ENCODE data around the gene PLAGL2. TPM values are rescaled to one million over a fixed set of nuclear protein-coding genes. Genes with fewer than 3 reads are reported as not detected.

PLAGL2 gene
- polyA plus RNA-seq, 1 donor from 2014 or later = 2.7 TPM

DNA sequence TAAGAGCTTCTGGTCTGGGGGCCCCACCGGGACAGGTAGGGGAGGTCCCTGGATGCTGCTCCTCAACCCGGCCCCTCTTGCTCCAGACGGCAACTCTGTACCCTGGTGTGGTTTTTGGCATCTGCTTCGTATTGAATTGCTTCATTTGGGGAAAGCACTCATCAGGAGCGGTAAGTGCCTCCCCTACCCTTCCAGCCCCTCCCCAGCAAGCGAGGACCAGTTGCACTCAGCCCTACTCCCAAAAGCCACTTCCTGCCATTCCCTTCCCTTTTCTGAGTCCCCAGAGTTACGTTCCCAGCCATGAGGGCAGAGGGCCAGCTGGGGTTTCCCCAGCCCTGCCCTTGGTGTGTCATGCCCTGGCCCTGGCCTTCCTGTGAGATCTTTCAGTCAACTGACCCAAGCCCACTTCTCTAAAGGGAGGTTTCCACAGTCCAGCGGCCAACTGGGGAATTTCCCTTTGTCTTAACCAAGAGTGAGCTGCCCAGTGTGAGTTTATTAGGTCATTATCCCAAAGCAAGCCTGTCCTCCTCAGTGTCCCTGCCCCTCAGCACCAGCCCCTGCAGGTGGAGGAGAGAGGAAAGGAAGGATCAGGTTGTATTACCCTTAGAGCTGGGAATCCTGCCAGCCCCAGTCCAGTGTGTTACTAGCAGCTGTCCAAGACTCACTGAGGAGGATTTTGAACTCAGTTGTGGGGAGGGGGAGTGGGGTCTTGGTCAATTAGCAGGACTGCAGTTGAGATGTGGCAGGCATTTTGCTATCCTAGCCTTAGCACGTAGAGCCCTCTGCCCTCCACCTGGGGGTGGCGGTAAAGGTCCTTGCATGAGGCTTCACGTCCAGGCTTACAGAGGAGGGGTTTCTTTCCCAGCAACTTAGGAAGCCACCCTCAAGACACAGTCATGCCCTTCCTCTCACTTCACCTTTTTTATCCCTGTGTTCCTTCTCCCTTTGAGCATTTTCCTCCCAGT, 52.2 kb downstream of the PLAGL2 start:
- TF ChIP-seq RAD21 (conservative IDR thresholded peaks at IDR 0.05) = peak; percentile 63
- TF ChIP-seq, protein P1, sequence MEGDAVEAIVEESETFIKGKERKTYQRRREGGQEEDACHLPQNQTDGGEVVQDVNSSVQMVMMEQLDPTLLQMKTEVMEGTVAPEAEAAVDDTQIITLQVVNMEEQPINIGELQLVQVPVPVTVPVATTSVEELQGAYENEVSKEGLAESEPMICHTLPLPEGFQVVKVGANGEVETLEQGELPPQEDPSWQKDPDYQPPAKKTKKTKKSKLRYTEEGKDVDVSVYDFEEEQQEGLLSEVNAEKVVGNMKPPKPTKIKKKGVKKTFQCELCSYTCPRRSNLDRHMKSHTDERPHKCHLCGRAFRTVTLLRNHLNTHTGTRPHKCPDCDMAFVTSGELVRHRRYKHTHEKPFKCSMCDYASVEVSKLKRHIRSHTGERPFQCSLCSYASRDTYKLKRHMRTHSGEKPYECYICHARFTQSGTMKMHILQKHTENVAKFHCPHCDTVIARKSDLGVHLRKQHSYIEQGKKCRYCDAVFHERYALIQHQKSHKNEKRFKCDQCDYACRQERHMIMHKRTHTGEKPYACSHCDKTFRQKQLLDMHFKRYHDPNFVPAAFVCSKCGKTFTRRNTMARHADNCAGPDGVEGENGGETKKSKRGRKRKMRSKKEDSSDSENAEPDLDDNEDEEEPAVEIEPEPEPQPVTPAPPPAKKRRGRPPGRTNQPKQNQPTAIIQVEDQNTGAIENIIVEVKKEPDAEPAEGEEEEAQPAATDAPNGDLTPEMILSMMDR (IDR thresholded peaks at IDR 0.05; ENCODE audit: poor library complexity, severe bottlenecking) = peak; percentile 54
- no peak for TF ChIP-seq POLR2AphosphoS5 (IDR thresholded peaks at IDR 0.05)
- TF ChIP-seq SMC3 (conservative IDR thresholded peaks at IDR 0.05; ENCODE audit: poor library complexity) = peak; percentile 50
- no peak for TF ChIP-seq EP300 (conservative IDR thresholded peaks at IDR 0.05; ENCODE audit: poor library complexity, severe bottlenecking)
- no peak for TF ChIP-seq MXI1 (conservative IDR thresholded peaks at IDR 0.05; ENCODE audit: poor library complexity, severe bottlenecking)
- Histone ChIP-seq H3F3A (ENCODE audit: insufficient read depth, low read length, poor library complexity, severe bottlenecking) (no peaks in the 10 kb centered on the region), H3K9ac (ENCODE audit: low read length) (no peak overlapping the region), H3K9me2 (ENCODE audit: insufficient read depth, low read length) (no peaks in the 10 kb centered on the region), H3K4me3 (ENCODE audit: low read length) (no peak overlapping the region), H4K20me1 (ENCODE audit: insufficient read depth) (no peaks in the 10 kb centered on the region), H3K36me3 (ENCODE audit: insufficient read depth, low read length) (peaks cover 19% of the 10 kb centered on the region), H3K79me2 (replicated peaks; ENCODE audit: insufficient read depth, low read length) (no peaks in the 10 kb centered on the region), H3K9me3 (ENCODE audit: low read length) (no peaks in the 10 kb centered on the region), H3K4me2 (ENCODE audit: low read length) (no peak overlapping the region), H3K27ac (ENCODE audit: low read length) (no peak overlapping the region), H3K27me3 (ENCODE audit: insufficient read depth, low read depth, low read length) (no peaks in the 10 kb centered on the region), H2AFZ (ENCODE audit: low read depth, low read length) (no peak overlapping the region)

DNA sequence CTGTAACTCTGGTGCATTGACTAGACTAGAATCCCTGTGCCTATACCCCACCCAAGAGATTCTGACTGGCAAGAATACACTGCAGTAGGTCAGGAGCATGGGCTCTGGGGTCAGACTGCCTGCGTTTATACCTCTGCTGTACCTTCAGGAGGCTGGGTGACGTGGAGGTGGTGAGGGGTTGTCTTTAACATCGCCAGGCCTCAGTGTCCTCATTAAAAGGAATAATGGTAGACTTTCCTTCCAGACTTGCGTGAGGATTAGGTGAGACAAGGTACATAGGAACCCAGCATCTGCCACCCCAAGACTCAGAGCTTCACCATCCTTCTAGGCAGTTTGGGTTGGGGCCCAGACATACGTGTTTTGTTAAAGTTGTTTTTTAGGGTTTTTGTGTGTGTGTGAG, 53.8 kb downstream of the PLAGL2 start:
- H3K4me3 ChIP-seq (ENCODE audit: low read length) = no peak overlapping the region
- no peak overlapping the region for H3K27ac ChIP-seq (ENCODE audit: low read length)
- H3K4me2 ChIP-seq (ENCODE audit: low read length) = no peak overlapping the region
- no peak for TF ChIP-seq EZH2 (IDR thresholded peaks at IDR 0.05; ENCODE audit: borderline replicate concordance, insufficient read depth, low read length, poor library complexity, severe bottlenecking)
- no peak for TF ChIP-seq SMC3 (conservative IDR thresholded peaks at IDR 0.05; ENCODE audit: poor library complexity)
- no peak for TF ChIP-seq EP300 (conservative IDR thresholded peaks at IDR 0.05; ENCODE audit: poor library complexity, severe bottlenecking)
- H3K9me3 ChIP-seq (ENCODE audit: low read length) = no peaks in the 10 kb centered on the region
- H4K20me1 ChIP-seq (ENCODE audit: insufficient read depth) = no peaks in the 10 kb centered on the region
- H3F3A ChIP-seq (ENCODE audit: insufficient read depth, low read length, poor library complexity, severe bottlenecking) = no peaks in the 10 kb centered on the region
- no peak overlapping the region for H3K9ac ChIP-seq (ENCODE audit: low read length)
- H3K9me2 ChIP-seq (ENCODE audit: insufficient read depth, low read length) = no peaks in the 10 kb centered on the region
- H3K36me3 ChIP-seq (ENCODE audit: insufficient read depth, low read length) = peaks cover 14% of the 10 kb centered on the region
- H3K27me3 ChIP-seq (ENCODE audit: insufficient read depth, low read depth, low read length) = no peaks in the 10 kb centered on the region
- no peak overlapping the region for H2AFZ ChIP-seq (ENCODE audit: low read depth, low read length)
- H3K79me2 ChIP-seq (replicated peaks; ENCODE audit: insufficient read depth, low read length) = no peaks in the 10 kb centered on the region

DNA sequence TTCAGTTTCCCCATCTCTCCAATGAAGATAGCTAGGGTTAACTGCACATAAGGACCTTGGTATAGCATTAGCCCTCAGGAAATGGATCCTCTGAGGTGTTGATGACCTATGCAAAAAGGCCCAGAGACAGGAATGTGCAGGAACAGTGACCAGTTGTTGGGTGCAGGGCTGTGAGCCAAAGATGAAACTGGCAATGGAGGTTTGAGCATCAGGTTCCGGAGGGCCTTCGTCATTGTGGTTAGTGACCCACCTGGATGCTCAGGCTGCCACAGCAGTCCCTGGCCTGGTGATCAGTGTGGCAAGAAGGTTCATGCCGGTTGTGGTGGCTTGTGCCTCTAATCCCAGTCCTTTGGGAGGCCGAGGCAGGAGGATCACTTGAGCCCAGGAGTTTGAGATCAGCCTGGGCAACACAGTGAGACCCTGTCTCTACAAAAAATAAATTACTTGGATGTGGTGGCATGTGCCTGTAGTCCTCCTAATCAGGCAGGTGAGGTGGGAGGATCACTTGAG, 54.3 kb downstream of the PLAGL2 start:
- H3K27ac ChIP-seq (ENCODE audit: low read length) = no peak overlapping the region
- H2AFZ ChIP-seq (ENCODE audit: low read depth, low read length) = no peak overlapping the region
- H3K27me3 ChIP-seq (ENCODE audit: insufficient read depth, low read depth, low read length) = no peaks in the 10 kb centered on the region
- no peaks in the 10 kb centered on the region for H3K9me2 ChIP-seq (ENCODE audit: insufficient read depth, low read length)
- no peak overlapping the region for H3K4me3 ChIP-seq (ENCODE audit: low read length)
- H3K9me3 ChIP-seq (ENCODE audit: low read length) = no peaks in the 10 kb centered on the region
- H3K79me2 ChIP-seq (replicated peaks; ENCODE audit: insufficient read depth, low read length) = no peaks in the 10 kb centered on the region
- no peaks in the 10 kb centered on the region for H4K20me1 ChIP-seq (ENCODE audit: insufficient read depth)
- H3K9ac ChIP-seq (ENCODE audit: low read length) = no peak overlapping the region
- no peaks in the 10 kb centered on the region for H3F3A ChIP-seq (ENCODE audit: insufficient read depth, low read length, poor library complexity, severe bottlenecking)
- peaks cover 11% of the 10 kb centered on the region for H3K36me3 ChIP-seq (ENCODE audit: insufficient read depth, low read length)
- no peak overlapping the region for H3K4me2 ChIP-seq (ENCODE audit: low read length)
- TF ChIP-seq RAD21 (conservative IDR thresholded peaks at IDR 0.05) = no peak
- TF ChIP-seq POLR2AphosphoS5 (IDR thresholded peaks at IDR 0.05) = no peak
- TF ChIP-seq, protein P1 (IDR thresholded peaks at IDR 0.05; ENCODE audit: poor library complexity, severe bottlenecking) = no peak
- TF ChIP-seq EP300 (conservative IDR thresholded peaks at IDR 0.05; ENCODE audit: poor library complexity, severe bottlenecking) = no peak

Data from neural cell (in vitro differentiated cells).